WTC11 (cell line): ENCODE measurements around the gene TNFRSF13B. TPM values are rescaled to one million over a fixed set of nuclear protein-coding genes. Genes with fewer than 3 reads are reported as not detected.
A peak's percentile ranks its signal among the peaks of the same experiment; 100 is the strongest.
"Not testable (repeated sequence)": the region's sequence is repeated elsewhere in the genome, so short reads cannot be mapped to it uniquely, and the experiment has no call there.

Experiments used
- ATAC-seq: fragments of 200-7000 bp; cut with Tn5 transposase; 2 replicates; pipeline ENCODE4 v1.10.0; 2021; ENCODE audit warnings: mild to moderate bottlenecking, moderate library complexity
- CTCF ChIA-PET: fragments of 300-600 bp; sonication (Branson Sonifier 250); formaldehyde crosslinking; loops from one replicate; lab custom pipeline; 2021; ENCODE audit warnings: antibody characterized with exemption; lab: Charles Lee
- POLR2A ChIA-PET: fragments of 350-600 bp; sonication (Branson Sonifier 250); formaldehyde crosslinking; loops from one replicate; lab custom pipeline; 2021; ENCODE audit warnings: antibody characterized with exemption; lab: Charles Lee
- DNase-seq: peaks from one replicate; pipeline ENCODE4 v3.0.0; 2021; ENCODE audit warnings: low spot score
- H3K27ac Mint-ChIP-seq: 2 replicates; pipeline ENCODE4 v1.8.0; 2021; ENCODE audit warnings: mixed read lengths
- H3K27me3 Mint-ChIP-seq: 2 replicates; pipeline ENCODE4 v1.8.0; 2021; ENCODE audit warnings: low read depth, mild to moderate bottlenecking, moderate library complexity, mixed read lengths
- H3K36me3 Mint-ChIP-seq: 2 replicates; pipeline ENCODE4 v1.8.0; 2021; ENCODE audit warnings: mixed read lengths
- H3K4me1 Mint-ChIP-seq: 2 replicates; pipeline ENCODE4 v1.8.0; 2022; ENCODE audit warnings: mixed read lengths
- H3K4me3 Mint-ChIP-seq: 2 replicates; pipeline ENCODE4 v1.8.0; 2021; ENCODE audit warnings: mild to moderate bottlenecking, moderate library complexity, mixed read lengths
- H3K9me3 Mint-ChIP-seq: 2 replicates; pipeline ENCODE4 v1.8.0; 2021; ENCODE audit warnings: mixed read lengths
- ATF1 ChIP-seq: sonication (generic); formaldehyde crosslinking; IDR thresholded peaks from 2 replicates; pipeline ENCODE4 v1.8.1; 2023; ENCODE audit warnings: mild to moderate bottlenecking, moderate library complexity, missing genetic modification reagents
- CREB1 ChIP-seq: sonication (generic); formaldehyde crosslinking; IDR thresholded peaks from 2 replicates; pipeline ENCODE4 v1.8.0; 2023; ENCODE audit warnings: mild to moderate bottlenecking, missing genetic modification reagents
- ELF4 ChIP-seq: sonication (generic); formaldehyde crosslinking; IDR thresholded peaks from 2 replicates; pipeline ENCODE4 v1.8.1; 2022; ENCODE audit warnings: low read depth, mild to moderate bottlenecking, moderate library complexity, missing genetic modification reagents
- HMGA2 ChIP-seq: fragments of 250-450 bp; sonication (Bioruptor Pico); IDR thresholded peaks from 2 replicates; pipeline ENCODE4 v1.4.0; 2021; ENCODE audit warnings: mild to moderate bottlenecking, moderate library complexity
- HMGXB4 ChIP-seq: sonication (generic); formaldehyde crosslinking; IDR thresholded peaks from 2 replicates; pipeline ENCODE4 v1.8.1; 2023; ENCODE audit warnings: mild to moderate bottlenecking, moderate library complexity, missing genetic modification reagents
- JAZF1 ChIP-seq: fragments of 250-450 bp; sonication (Bioruptor Pico); IDR thresholded peaks from 2 replicates; pipeline ENCODE4 v1.9.0; 2021; ENCODE audit warnings: moderate library complexity, mild to moderate bottlenecking, inconsistent platforms
- JUN ChIP-seq: sonication (generic); formaldehyde crosslinking; IDR thresholded peaks from 2 replicates; pipeline ENCODE4 v1.8.0; 2023; ENCODE audit warnings: mild to moderate bottlenecking, missing genetic modification reagents
- NFATC4 ChIP-seq: fragments of 250-450 bp; sonication (Bioruptor Pico); IDR thresholded peaks from 2 replicates; pipeline ENCODE4 v1.9.0; 2021; ENCODE audit warnings: mild to moderate bottlenecking
- NR3C1 ChIP-seq: sonication (generic); formaldehyde crosslinking; conservative IDR thresholded peaks from 2 replicates; pipeline ENCODE4 v1.8.1; 2023; ENCODE audit warnings: low read depth, mild to moderate bottlenecking, missing genetic modification reagents
- OVOL2 ChIP-seq: fragments of 250-450 bp; sonication (Bioruptor Pico); IDR thresholded peaks from 2 replicates; pipeline ENCODE4 v1.9.0; 2021; ENCODE audit warnings: mild to moderate bottlenecking, borderline replicate concordance
- SMAD4 ChIP-seq: sonication (generic); formaldehyde crosslinking; IDR thresholded peaks from 2 replicates; pipeline ENCODE4 v1.8.0; 2022; ENCODE audit warnings: mild to moderate bottlenecking, missing genetic modification reagents
- SP1 ChIP-seq: sonication (generic); formaldehyde crosslinking; conservative IDR thresholded peaks from 2 replicates; pipeline ENCODE4 v1.8.1; 2022; ENCODE audit warnings: missing genetic modification reagents
- USF1 ChIP-seq: sonication (generic); formaldehyde crosslinking; IDR thresholded peaks from 2 replicates; pipeline ENCODE4 v1.8.0; 2022; ENCODE audit warnings: mild to moderate bottlenecking, missing genetic modification reagents
- ZNF138 ChIP-seq: sonication (generic); formaldehyde crosslinking; conservative IDR thresholded peaks from 2 replicates; pipeline ENCODE4 v1.8.1; 2022; ENCODE audit warnings: mild to moderate bottlenecking, moderate library complexity, missing genetic modification reagents
- ZNF416 ChIP-seq: fragments of 250-450 bp; sonication (Bioruptor Pico); IDR thresholded peaks from 2 replicates; pipeline ENCODE4 v1.9.0; 2021; ENCODE audit warnings: mild to moderate bottlenecking, inconsistent platforms
- ZNF423 ChIP-seq: fragments of 250-450 bp; sonication (Bioruptor Pico); IDR thresholded peaks from 2 replicates; pipeline ENCODE4 v2.1.2; 2022; ENCODE audit warnings: mild to moderate bottlenecking, moderate library complexity
- total RNA-seq: library from RNA; stranded (reverse); gene quantifications from 3 replicates; pipeline ENCODE4 v1.2.3, GENCODE V29; 2021
- TF ChIP-seq, protein P1 (sequence below): sonication (generic); formaldehyde crosslinking; IDR thresholded peaks from 2 replicates; pipeline ENCODE4 v1.8.1; 2022; ENCODE audit warnings: low read depth, mild to moderate bottlenecking, moderate library complexity, missing genetic modification reagents, borderline replicate concordance
- TF ChIP-seq, protein P2 (sequence below): fragments of 200-600 bp; IDR thresholded peaks from 2 replicates; pipeline ENCODE4 v1.8.0; 2022; ENCODE audit warnings: antibody characterized with exemption
- TF ChIP-seq, protein P3 (sequence below): fragments of 250-450 bp; sonication (Bioruptor Pico); IDR thresholded peaks from 2 replicates; pipeline ENCODE4 v1.9.0; 2021; ENCODE audit warnings: mild to moderate bottlenecking
- TF ChIP-seq, protein P4 (sequence below): sonication (generic); formaldehyde crosslinking; conservative IDR thresholded peaks from 2 replicates; pipeline ENCODE4 v1.8.1; 2022; ENCODE audit warnings: mild to moderate bottlenecking, missing genetic modification reagents

Gene TNFRSF13B
- total RNA-seq, 1 experiment from 2014 or later, result not detected

GRCh38 chr17:17002731-17003715, 31.1 kb upstream of the TNFRSF13B start:
- H3K27ac Mint-ChIP-seq, ATAC-seq, H3K4me1 Mint-ChIP-seq, DNase-seq, H3K36me3 Mint-ChIP-seq, H3K9me3 Mint-ChIP-seq, H3K4me3 Mint-ChIP-seq, H3K27me3 Mint-ChIP-seq, POLR2A ChIA-PET: not testable (repeated sequence)
- peak; percentile 47; the same call in 1 of the 2 replicates for TF ChIP-seq ZNF423
- CTCF ChIA-PET, result interaction anchor here (1.2 kb wide), 1 partner anchor 11 kb away, joined by 3 read pairs; no protein-coding TSS in a partner anchor

- Mint-ChIP-seq H3K9me3 (peaks cover 4% of the 10 kb centered on the region; the same call in 1 of the 2 replicates), H3K36me3 (no peaks in the 10 kb centered on the region), H3K4me1 (no peaks in the 10 kb centered on the region), H3K27ac (no peak overlapping the region), H3K4me3 (no peak overlapping the region), H3K27me3 (no peaks in the 10 kb centered on the region; the same call in none of the 2 replicates)
- ChIA-PET CTCF (no interaction called here), POLR2A (no interaction called here)
- TF ChIP-seq, protein P1, sequence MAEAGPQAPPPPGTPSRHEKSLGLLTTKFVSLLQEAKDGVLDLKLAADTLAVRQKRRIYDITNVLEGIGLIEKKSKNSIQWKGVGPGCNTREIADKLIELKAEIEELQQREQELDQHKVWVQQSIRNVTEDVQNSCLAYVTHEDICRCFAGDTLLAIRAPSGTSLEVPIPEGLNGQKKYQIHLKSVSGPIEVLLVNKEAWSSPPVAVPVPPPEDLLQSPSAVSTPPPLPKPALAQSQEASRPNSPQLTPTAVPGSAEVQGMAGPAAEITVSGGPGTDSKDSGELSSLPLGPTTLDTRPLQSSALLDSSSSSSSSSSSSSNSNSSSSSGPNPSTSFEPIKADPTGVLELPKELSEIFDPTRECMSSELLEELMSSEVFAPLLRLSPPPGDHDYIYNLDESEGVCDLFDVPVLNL, result no peak
- no peak for TF ChIP-seq ATF1 (CRISPR knock-in tag)
- 0 out of 2 replicates have a peak, but pooled peaks have one; percentile 44 for TF ChIP-seq HMGXB4 (CRISPR knock-in tag)
- TF ChIP-seq SP1 (CRISPR knock-in tag), result 0 out of 2 replicates have a peak, but pooled peaks have one; percentile 20
- no peak for TF ChIP-seq JUN (CRISPR knock-in tag)
- TF ChIP-seq, protein P2, sequence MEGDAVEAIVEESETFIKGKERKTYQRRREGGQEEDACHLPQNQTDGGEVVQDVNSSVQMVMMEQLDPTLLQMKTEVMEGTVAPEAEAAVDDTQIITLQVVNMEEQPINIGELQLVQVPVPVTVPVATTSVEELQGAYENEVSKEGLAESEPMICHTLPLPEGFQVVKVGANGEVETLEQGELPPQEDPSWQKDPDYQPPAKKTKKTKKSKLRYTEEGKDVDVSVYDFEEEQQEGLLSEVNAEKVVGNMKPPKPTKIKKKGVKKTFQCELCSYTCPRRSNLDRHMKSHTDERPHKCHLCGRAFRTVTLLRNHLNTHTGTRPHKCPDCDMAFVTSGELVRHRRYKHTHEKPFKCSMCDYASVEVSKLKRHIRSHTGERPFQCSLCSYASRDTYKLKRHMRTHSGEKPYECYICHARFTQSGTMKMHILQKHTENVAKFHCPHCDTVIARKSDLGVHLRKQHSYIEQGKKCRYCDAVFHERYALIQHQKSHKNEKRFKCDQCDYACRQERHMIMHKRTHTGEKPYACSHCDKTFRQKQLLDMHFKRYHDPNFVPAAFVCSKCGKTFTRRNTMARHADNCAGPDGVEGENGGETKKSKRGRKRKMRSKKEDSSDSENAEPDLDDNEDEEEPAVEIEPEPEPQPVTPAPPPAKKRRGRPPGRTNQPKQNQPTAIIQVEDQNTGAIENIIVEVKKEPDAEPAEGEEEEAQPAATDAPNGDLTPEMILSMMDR, result peak; percentile 96
- ATAC-seq (peak; percentile 95), DNase-seq (peak; percentile 88)
These were observed 30.1 kb upstream of the TNFRSF13B start for GRCh38 chr17:17001874-17002520.

GRCh38 chr17:17001076-17001777, 29.3 kb upstream of the TNFRSF13B start:
- H3K4me1 Mint-ChIP-seq, result no peaks in the 10 kb centered on the region
- H3K27me3 Mint-ChIP-seq, result no peaks in the 10 kb centered on the region; the same call in none of the 2 replicates
- ATAC-seq (peak; percentile 8; the same call in 1 of the 2 replicates), DNase-seq (no peak)
- no peak overlapping the region for H3K4me3 Mint-ChIP-seq
- H3K36me3 Mint-ChIP-seq, result no peaks in the 10 kb centered on the region
- peaks cover 4% of the 10 kb centered on the region; the same call in 1 of the 2 replicates for H3K9me3 Mint-ChIP-seq
- H3K27ac Mint-ChIP-seq, result no peak overlapping the region
- ChIA-PET CTCF (interaction anchor here (0.7 to 1.0 kb wide), 3 partner anchors 10 to 175 kb away, joined by 3 to 7 read pairs (median 3); no protein-coding TSS in a partner anchor), POLR2A (interaction anchor here (0.6 kb wide), 1 partner anchor 17 kb away, joined by 4 read pairs; no protein-coding TSS in a partner anchor)
- no peak for TF ChIP-seq ZNF416
- TF ChIP-seq, protein P3, sequence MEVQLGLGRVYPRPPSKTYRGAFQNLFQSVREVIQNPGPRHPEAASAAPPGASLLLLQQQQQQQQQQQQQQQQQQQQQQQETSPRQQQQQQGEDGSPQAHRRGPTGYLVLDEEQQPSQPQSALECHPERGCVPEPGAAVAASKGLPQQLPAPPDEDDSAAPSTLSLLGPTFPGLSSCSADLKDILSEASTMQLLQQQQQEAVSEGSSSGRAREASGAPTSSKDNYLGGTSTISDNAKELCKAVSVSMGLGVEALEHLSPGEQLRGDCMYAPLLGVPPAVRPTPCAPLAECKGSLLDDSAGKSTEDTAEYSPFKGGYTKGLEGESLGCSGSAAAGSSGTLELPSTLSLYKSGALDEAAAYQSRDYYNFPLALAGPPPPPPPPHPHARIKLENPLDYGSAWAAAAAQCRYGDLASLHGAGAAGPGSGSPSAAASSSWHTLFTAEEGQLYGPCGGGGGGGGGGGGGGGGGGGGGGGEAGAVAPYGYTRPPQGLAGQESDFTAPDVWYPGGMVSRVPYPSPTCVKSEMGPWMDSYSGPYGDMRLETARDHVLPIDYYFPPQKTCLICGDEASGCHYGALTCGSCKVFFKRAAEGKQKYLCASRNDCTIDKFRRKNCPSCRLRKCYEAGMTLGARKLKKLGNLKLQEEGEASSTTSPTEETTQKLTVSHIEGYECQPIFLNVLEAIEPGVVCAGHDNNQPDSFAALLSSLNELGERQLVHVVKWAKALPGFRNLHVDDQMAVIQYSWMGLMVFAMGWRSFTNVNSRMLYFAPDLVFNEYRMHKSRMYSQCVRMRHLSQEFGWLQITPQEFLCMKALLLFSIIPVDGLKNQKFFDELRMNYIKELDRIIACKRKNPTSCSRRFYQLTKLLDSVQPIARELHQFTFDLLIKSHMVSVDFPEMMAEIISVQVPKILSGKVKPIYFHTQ, result no peak
- no peak for TF ChIP-seq HMGA2 (CRISPR knock-in tag)
- TF ChIP-seq ZNF138 (CRISPR knock-in tag), result no peak
- TF ChIP-seq NR3C1 (CRISPR knock-in tag), result no peak
- TF ChIP-seq, protein P4, sequence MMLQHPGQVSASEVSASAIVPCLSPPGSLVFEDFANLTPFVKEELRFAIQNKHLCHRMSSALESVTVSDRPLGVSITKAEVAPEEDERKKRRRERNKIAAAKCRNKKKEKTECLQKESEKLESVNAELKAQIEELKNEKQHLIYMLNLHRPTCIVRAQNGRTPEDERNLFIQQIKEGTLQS, result no peak
- no peak for TF ChIP-seq ELF4 (CRISPR knock-in tag)
- no peak for TF ChIP-seq NFATC4
- TF ChIP-seq SMAD4 (CRISPR knock-in tag), result no peak
- TF ChIP-seq OVOL2 (CRISPR knock-in tag), result no peak
- TF ChIP-seq JAZF1 (CRISPR knock-in tag), result no peak
- TF ChIP-seq USF1 (CRISPR knock-in tag), result no peak
- TF ChIP-seq CREB1, result no peak
